Transverse colon (tissue), 4 donors: Measurements from ENCODE around the gene THAP7.

ENCODE experiments used
- CTCF ChIP-seq, 5 experiments: fragments of 200-600 bp in 3 of 5; fragments of 450-650 bp in 2 of 5; sonication (generic) in 3 of 5; IDR thresholded peaks; 1 replicate in 2 of 5; 2 replicates in 3 of 5; pipeline ENCODE4 v1.5.1; 2016 to 2017; ENCODE audit warnings: antibody characterized with exemption in 5 of 5, inconsistent platforms in 3 of 5, mild to moderate bottlenecking in 2 of 5, moderate library complexity in 1 of 5
- EP300 ChIP-seq: sonication (generic); formaldehyde crosslinking; IDR thresholded peaks from one replicate; pipeline ENCODE4 v1.6.1; 2017; ENCODE audit warnings: antibody characterized with exemption, low read depth
- POLR2A ChIP-seq: fragments of 450-650 bp; IDR thresholded peaks from one replicate; pipeline ENCODE4 v1.6.1; 2016; ENCODE audit warnings: antibody characterized with exemption, mild to moderate bottlenecking, moderate library complexity
- POLR2AphosphoS5 ChIP-seq, 3 donors: sonication (generic); formaldehyde crosslinking; IDR thresholded peaks; one replicate each; pipeline ENCODE4 v1.6.1; 2016; ENCODE audit warnings: antibody characterized with exemption in 3 of 3

- peak; percentile 22 to 57 (median 32) for TF ChIP-seq CTCF (IDR thresholded peaks at IDR 0.05)
- TF ChIP-seq POLR2AphosphoS5 (IDR thresholded peaks at IDR 0.05): no peak
- TF ChIP-seq POLR2A: no peak
- no peak for TF ChIP-seq EP300
Observed at GRCh38 chr22:20951932-20952380, 50.0 kb downstream of the THAP7 start.
